ENCODE measurements around the gene PRDM16. TPM values are rescaled to one million over a fixed set of nuclear protein-coding genes. Genes with fewer than 3 reads are reported as not detected.

The PRDM16 gene
- total RNA-seq, 4 donors from 2014 or later: 0.41 to 0.95 TPM; not detected in 2

DNA sequence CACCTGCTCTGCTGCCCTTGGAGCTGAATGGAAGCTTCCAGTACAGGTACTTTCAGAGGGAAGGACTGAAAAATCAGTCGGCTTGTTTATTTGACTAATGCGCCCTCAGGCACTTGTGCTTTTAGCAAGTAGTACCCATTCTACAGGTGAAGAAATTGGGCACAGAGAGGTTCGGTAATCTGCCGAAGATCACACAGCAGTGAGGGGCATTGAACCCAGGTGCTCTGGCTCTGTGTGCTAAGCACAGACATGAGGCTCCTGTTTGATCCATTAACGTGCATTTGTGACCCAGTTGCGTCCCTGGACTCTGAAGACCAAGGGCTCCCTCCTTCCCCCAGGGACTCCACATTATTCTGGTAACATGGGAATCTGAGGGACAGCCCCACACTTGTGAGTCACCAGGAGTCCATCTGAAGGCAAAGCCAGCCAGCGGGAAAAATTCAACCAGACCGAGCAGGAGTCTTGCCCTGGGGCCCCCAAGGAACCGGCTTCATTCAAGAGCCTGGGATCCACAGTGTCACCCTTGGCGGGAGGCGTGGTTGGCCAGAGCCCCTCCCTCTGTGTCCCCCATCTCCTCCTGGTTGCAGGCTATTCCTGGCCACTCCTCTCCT is 193.1 kb downstream of the PRDM16 start:
- Histone ChIP-seq H3K4me3 (no peak overlapping the region), H3K4me1 (peaks cover 0 to 4% (median 0%) of the 10 kb centered on the region in 4 donors), H3K36me3 (no peaks in the 10 kb centered on the region), H3K27ac (no peak overlapping the region), H3K9me3 (no peaks in the 10 kb centered on the region), H3K27me3 (peaks cover 3% of the 10 kb centered on the region)
- no peak for DNase-seq
- in situ Hi-C loops (cut with MboI; ENCODE audit: low pct_ligation_motif_present in 1 of 4, low pct_unique_long_range_greater_than_20kb in 1 of 4, low sequenced_read_pairs in 3 of 4) (loop anchor here in 1 of 4 donors (25.0 kb wide), 1 partner anchor 100 kb away; no protein-coding TSS in a partner anchor), intact Hi-C loops (cut with DNase I; ENCODE audit: low total_unique reads) (no loop called here)
- WGBS, 2 donors (ENCODE audit: low coverage in 1 of 2): 72 to 84% methylated on average over 2 to 11 of the region's 11 CpGs
- TF ChIP-seq EP300 (IDR thresholded peaks at IDR 0.05; ENCODE audit: low read depth) (no peak), POLR2AphosphoS5 (IDR thresholded peaks at IDR 0.05) (no peak)

DNA sequence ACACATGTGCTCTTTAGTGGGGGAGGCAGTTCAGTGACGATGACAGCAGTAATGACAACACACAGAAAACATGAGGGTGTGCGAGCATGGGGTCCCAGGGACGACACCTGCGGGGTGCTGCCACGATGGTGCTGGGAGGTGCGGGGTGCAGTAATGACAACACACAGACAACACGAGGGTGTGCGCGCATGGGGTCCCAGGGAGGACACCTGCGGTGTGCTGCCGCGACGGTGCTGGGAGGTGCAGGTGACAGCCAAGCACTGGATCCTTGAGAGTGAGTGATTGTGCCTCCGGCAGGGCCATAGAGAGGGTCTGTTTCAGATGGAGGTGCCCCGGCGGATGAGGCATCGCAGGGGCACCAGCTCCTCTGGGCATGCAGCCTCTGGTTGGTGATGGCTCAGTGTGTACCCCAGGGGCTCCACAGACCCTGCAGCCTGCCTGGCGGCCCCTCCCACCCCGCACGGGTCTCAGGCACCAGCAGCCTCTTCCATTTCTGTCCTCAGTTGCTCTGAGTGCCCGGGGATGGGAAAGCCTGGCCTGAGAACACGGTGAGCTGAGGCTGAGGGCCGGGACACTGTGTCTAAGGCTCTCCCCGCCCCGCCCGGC is 193.8 kb downstream of the PRDM16 start:
- Histone ChIP-seq H3K4me3 (no peak overlapping the region), H3K27me3 (peaks cover 3% of the 10 kb centered on the region), H3K27ac (no peak overlapping the region), H3K4me1 (peaks cover 0 to 4% (median 0%) of the 10 kb centered on the region in 4 donors), H3K9me3 (no peaks in the 10 kb centered on the region), H3K36me3 (no peaks in the 10 kb centered on the region)
- TF ChIP-seq EP300 (IDR thresholded peaks at IDR 0.05; ENCODE audit: low read depth): no peak
- no peak for TF ChIP-seq POLR2AphosphoS5 (IDR thresholded peaks at IDR 0.05)
- no peak for TF ChIP-seq POLR2A (IDR thresholded peaks at IDR 0.05)
- in situ Hi-C loops (cut with MboI; ENCODE audit: low pct_ligation_motif_present in 1 of 4, low pct_unique_long_range_greater_than_20kb in 1 of 4, low sequenced_read_pairs in 3 of 4): loop anchor here in 1 of 4 donors (25.0 kb wide), 1 partner anchor 100 kb away; no protein-coding TSS in a partner anchor
- DNase-seq: no peak
- intact Hi-C loops (cut with DNase I; ENCODE audit: low total_unique reads): no loop called here
- 83 to 100% methylated on average over 1 to 26 of the region's 26 CpGs for WGBS, 2 donors (ENCODE audit: low coverage in 1 of 2)

DNA sequence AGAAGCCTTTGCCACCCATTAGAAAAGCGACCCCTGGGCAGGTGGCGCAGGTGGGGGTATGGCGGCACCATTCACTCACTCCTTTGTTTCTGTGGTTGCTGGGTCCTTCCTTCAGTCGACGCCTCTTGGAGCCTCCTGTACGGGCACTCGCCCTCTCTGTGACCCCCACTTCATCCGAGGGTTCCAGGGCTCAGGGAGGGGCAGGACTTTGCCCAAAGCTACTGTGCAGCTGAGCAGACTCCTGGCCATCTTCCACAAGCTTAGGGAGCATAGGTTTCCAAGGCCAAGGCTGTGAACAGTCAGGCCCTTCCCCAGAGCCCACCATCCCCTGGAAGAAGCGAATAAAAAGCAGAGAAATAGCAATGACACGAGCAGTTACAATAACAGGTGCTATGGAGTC is 194.8 kb downstream of the PRDM16 start:
- DNase-seq: no peak
- 75 to 100% methylated on average over 1 to 10 of the region's 10 CpGs for WGBS, 2 donors (ENCODE audit: low coverage in 1 of 2)
- H3K27ac ChIP-seq: no peak overlapping the region
- in situ Hi-C loops (cut with MboI; ENCODE audit: low pct_ligation_motif_present in 1 of 4, low pct_unique_long_range_greater_than_20kb in 1 of 4, low sequenced_read_pairs in 3 of 4): loop anchor here in 1 of 4 donors (25.0 kb wide), 1 partner anchor 101 kb away; no protein-coding TSS in a partner anchor
- H3K4me3 ChIP-seq: no peak overlapping the region
- TF ChIP-seq, protein P1, sequence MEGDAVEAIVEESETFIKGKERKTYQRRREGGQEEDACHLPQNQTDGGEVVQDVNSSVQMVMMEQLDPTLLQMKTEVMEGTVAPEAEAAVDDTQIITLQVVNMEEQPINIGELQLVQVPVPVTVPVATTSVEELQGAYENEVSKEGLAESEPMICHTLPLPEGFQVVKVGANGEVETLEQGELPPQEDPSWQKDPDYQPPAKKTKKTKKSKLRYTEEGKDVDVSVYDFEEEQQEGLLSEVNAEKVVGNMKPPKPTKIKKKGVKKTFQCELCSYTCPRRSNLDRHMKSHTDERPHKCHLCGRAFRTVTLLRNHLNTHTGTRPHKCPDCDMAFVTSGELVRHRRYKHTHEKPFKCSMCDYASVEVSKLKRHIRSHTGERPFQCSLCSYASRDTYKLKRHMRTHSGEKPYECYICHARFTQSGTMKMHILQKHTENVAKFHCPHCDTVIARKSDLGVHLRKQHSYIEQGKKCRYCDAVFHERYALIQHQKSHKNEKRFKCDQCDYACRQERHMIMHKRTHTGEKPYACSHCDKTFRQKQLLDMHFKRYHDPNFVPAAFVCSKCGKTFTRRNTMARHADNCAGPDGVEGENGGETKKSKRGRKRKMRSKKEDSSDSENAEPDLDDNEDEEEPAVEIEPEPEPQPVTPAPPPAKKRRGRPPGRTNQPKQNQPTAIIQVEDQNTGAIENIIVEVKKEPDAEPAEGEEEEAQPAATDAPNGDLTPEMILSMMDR (IDR thresholded peaks at IDR 0.05): no peak
- H3K27me3 ChIP-seq: peaks cover 3% of the 10 kb centered on the region
- H3K4me1 ChIP-seq: peaks cover 0 to under 1% (median 0%) of the 10 kb centered on the region in 4 donors
- H3K9me3 ChIP-seq: no peaks in the 10 kb centered on the region
- H3K36me3 ChIP-seq: no peaks in the 10 kb centered on the region
- intact Hi-C loops (cut with DNase I; ENCODE audit: low total_unique reads): no loop called here

DNA sequence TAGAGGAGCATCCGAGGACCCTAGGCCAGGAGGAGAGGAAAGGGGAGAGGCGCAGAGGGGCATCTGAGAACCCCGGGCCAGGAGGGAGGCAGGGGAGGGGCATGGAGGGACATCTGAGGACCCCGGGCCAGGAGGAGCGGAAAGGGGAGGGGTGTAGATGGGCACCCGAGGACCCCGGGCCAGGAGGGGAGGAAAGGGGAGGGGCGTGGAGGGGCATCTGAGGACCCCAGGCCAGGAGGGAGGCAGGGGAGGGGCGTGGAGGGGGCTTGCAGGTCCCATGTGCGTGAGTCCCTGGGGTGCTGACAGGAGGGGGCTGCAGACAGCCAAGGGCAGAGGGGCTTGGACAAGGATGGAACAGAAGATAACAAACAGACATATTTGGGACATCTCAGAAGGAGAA is 195.5 kb downstream of the PRDM16 start:
- TF ChIP-seq EP300 (IDR thresholded peaks at IDR 0.05; ENCODE audit: low read depth) (no peak), POLR2A (IDR thresholded peaks at IDR 0.05) (no peak), POLR2AphosphoS5 (IDR thresholded peaks at IDR 0.05) (no peak)
- TF ChIP-seq, protein P1 (IDR thresholded peaks at IDR 0.05): no peak
- in situ Hi-C loops (cut with MboI; ENCODE audit: low pct_ligation_motif_present in 1 of 4, low pct_unique_long_range_greater_than_20kb in 1 of 4, low sequenced_read_pairs in 3 of 4) (loop anchor here in 1 of 4 donors (25.0 kb wide), 1 partner anchor 102 kb away; no protein-coding TSS in a partner anchor), intact Hi-C loops (cut with DNase I; ENCODE audit: low total_unique reads) (no loop called here)
- H3K4me3 ChIP-seq: no peak overlapping the region
- 74% methylated on average over 10 of the region's 10 CpGs for WGBS, 2 donors (ENCODE audit: low coverage in 1 of 2)
- H3K36me3 ChIP-seq: no peaks in the 10 kb centered on the region
- peaks cover 3% of the 10 kb centered on the region for H3K27me3 ChIP-seq
- no peak overlapping the region for H3K27ac ChIP-seq
- no peak for DNase-seq
- H3K9me3 ChIP-seq: no peaks in the 10 kb centered on the region
- no peaks in the 10 kb centered on the region for H3K4me1 ChIP-seq
